ENCODE measurements around the gene MYO9A.
"Not testable (repeated sequence)": the region's sequence is repeated elsewhere in the genome, so short reads cannot be mapped to it uniquely, and the experiment has no call there.

Gene MYO9A

DNA sequence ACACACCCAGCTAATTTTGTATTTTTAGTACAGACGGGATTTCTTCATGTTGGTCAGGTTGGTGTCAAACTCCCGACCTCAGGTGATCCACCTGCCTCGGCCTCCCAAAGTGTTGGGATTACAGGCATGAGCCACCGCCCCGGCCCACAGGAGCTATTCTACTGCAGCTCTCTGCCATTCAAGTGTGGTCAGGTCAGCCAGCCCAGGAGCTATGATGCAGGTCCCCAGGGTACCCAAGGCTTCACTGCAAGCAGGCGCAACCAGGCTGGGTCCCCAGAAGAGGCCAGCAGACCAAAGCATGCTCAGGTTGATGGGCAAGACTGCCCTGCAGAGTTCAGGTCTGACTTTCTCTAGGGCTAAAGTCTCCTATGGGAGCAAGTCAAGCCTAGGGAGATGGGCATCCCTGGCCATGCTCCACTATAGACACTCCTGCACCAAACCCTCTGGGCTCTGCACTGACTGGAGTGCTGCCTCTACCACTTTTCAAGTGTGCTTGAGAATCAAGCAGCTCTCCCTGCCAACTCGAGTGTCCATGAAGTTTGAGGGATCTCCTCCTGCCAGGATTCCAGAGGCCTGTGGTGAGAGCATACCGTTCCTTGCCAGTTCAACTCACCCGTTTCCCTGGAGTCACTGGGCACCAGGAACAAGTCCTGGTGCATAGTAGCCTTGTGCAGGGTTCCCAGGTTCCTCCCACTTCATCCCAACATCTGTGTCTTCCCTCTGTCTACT is 30.9 kb downstream of the MYO9A start:
- no peak for FAIRE-seq

GRCh38 chr15:72086010-72086697 is 31.8 kb downstream of the MYO9A start:
- no peak for FAIRE-seq

DNA sequence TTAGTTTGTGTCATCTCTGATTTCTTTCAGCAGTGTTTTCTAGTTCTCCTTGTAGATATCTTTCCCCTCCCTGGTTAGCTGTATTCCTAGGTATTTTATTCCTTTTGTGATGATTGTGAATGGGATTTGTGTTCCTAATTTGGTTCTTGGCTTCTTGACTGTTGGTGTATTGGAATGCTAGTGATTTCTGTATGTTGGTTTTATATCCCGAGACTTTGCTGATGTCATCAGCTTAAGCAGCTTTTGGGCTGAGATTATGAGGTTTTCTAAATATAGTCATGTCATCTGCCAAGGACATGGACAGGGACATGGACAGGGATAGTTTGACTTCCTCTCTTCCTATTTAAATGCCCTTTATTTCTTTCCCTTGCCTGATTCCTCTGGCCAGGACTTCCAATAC is 35.8 kb downstream of the MYO9A start:
- no peak for FAIRE-seq

DNA sequence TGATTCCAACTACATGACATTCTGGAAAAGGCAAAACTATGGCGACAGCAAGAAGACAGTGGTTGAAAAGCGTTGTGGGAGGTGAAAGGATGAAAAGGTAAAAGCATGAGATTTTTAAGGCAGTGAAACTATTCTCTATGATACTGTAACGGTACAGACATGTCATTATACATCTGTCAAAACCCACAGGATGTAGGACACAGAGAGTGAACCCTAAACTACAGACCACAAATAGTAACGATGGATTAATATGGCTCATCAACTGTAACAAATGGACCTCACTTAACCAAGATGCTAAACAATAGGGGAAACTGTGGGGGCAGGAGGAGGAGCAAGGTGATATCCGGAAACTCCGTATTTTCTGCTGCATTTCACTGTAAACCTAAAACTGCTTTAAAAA is 39.1 kb downstream of the MYO9A start:
- no peak for FAIRE-seq

DNA sequence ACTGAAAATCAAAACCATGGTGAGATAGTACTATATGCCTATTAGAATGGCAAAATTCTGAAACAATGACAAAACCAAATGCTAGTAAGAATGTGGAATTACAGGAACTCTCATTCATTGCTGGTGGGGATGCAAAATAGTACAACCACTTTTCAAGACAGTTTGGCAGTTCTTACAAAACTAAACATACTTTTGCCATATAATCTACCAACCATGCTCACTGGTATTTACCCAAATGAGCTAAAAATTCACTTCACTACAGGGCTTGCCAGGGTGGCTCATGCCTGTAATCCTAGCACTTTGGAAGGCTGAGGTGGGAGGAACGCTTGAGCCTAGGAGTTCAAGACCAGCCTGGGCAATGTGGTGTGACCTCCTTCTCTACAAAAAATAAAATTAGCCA is 40.0 kb downstream of the MYO9A start:
- FAIRE-seq = no peak

DNA sequence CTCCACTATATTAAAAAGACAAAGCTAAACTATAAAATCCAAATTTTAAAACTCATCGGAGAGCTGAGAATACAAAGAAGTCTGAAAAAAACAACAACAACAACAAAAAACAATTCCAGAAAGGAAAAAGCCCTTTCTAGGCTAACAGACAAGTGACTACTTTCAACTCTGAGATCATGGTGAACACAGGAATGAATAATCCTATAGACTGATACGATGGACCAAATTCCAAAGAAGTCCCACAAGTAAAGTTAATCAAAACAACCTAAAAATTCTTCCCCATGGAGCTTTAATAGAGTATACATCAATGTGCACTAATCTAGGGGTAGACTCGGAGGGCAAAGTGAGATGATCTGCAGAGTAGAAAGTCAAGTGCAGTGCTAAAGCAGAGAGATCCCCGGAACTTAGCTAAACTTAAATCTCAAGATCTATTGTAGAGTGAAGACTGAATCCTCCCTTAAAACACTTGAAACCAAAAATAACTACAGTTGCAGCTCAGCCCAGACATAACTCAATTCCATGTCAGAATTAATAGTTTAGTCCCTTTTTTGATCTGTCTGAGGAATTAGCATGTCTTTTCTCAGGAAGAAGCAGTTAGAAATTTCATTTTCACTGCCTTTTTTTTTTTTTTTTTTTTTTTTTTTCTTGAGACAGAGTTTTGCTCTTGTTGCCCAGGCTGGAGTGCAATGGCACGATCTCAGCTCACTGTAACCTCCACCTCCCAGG is 43.5 kb downstream of the MYO9A start:
- no peak for FAIRE-seq

DNA sequence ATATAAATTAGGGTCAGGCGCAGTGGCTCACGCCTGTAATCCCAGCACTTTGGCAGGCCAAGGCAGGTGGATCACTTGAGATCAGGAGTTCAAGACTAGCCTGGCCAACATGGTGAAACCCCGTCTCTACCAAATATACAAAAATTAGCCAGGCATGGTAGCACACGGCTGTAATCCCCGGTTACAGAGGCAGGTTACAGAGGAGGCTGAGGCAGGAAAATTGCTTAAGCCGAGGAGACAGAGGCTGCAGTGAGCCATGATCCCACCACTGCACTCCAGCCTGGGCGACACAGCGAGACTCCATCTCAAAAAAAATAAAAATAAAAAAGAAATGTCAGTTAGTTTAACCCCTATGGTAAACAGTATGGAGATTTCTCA is 46.5 kb downstream of the MYO9A start:
- FAIRE-seq = not testable (repeated sequence)

DNA sequence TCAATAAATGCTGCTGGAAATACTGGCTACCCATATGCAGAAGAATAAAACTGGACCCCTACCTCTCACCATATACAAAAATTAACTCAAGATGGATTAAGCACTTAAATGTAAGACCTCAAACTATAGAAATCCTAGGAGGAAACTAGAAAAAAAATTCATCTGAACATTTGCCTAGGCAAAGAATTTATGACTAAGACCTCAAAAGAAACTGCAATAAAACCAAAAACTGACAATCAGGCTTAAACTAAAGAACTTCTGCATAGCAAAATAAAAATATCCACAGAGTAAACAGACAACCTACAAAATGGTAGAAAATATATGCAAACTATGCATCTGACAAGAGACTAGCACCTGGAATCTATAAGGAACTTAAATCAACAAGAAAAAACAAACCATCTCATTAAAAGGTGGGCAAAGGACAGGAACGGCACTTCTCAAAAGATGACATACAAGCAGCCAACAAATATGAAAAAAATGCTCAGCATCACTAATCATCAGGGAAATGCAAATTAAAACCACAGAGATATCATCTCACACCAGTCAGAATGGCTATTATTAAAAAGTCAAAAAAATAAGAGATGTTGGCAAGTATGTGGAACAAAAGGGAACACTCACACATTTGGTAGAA is 47.0 kb downstream of the MYO9A start:
- FAIRE-seq = no peak

DNA sequence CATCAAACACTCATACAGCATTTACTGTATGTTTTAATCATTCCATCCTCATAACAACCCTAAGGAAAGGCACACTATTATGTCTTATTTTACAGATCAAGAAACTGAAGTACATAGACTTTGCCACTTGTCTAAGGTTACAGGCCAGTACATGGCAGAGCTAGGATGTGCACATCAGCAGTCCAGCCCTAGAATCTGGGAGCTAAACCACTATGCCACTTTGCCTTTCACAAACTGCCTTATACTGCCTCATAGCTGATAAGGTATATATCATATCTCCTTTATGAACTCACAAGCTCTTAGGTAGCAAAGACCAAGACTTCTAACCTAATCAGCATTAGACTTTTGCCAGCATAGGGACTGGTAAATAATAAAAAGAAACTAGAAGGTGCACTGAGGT is 49.1 kb downstream of the MYO9A start:
- no peak for FAIRE-seq

DNA sequence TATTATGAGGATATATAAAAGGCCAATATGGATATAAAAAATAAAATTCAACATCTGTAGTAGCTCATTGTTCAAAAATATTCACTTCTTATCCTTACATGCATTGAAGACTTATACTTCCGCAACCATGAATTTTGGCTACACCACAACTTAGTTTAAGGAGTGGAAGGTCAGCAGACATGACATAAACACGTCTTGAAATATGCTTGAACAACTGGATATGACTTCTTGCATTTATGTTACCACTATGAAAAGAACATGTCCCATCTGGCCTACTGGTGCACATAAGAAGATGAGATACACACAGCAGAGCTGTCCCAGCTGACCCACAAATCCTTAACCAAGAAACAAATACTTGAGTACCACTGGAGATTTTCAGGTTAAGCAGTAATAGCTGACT is 52.1 kb downstream of the MYO9A start:
- FAIRE-seq = peak; percentile 57

- FAIRE-seq = no peak
Observed at GRCh38 chr15:72063186-72063585, 54.8 kb downstream of the MYO9A start.

DNA sequence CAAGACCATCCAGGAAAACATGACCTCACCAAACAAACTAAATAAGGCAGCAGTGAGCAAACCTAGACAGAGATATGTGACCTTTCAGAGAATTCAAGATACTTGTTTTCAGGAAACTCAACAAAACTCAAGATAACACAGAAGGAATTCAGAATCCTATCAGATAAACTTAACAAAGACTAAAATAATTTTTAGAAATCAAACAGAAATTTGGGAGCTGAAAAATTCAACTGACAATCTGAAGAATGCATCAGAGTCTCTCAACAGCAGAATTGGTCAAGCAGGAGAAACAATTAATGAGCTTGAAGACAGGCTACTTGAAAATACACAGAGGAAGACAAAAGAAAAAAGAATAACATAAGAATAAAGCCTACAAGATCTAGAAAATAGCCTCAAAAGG is 55.6 kb downstream of the MYO9A start:
- no peak for FAIRE-seq

DNA sequence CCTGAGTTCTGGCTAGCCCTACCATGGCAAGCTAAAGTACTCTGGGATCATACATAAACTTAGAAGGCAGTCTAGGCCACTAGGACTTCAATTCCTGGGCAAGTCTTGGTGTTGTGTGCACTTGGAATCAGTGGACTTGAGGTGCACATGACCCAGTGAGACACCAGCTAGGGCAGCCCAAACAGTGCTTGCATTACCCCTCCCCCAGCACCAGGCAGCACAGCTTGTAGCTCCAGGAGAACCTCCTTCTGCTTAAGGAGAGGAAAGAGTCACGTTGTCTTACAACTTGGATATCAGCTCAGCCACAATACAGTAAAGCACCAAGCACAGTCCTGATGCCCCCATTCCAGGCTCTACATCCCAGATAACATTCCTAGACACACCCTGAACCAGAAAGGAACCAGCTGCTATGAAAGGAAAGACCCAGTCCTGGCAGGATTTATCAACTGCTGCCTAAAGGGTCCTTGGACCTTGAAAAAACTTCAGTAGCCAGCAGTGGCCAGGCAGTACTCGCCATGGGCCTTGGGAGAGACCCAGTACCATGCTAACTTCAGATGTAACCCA is 57.2 kb downstream of the MYO9A start:
- no peak for FAIRE-seq

DNA sequence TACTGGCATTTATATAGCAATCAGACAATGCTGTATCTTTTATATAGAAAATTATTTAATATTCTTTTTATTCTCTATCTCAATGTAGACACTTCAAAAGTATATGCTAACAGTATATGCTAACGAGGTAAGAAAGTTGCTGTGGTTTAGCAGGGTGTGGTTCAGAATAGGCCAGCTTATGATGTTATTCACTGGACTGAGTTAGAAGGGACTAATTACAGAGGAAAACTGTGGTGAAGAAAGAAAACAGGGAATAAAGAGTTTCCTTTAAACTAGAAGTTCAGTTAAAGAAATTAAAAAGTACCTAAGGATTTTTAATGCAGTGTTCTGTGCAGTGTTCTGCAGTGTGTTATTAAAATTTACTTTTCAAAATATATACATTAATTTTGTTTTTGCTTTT is 59.4 kb downstream of the MYO9A start:
- no peak for FAIRE-seq

DNA sequence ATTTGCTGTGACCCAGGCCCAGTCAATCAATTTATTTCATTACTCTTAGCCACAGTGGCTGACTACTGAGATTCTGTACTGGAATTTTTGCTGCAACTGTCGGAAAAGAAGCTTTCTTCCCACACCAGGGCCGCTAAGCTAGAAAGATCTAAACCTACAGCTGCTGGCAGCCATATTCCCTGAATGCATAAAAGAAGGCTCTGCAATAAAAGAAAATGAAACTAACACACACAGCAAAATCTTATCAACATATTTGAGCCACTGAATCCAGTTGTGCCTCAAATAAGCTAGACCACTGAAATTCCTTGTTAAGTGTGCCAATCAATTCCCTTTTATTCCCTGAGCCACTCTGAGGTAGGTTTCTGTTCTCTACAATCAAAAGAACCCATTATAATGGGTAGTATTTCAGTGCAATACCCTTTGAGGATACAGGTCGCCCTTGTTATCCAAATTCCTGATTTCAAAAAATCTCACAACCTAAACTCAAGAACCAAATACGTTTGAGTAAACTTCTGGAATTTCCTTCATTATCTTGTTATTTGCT is 60.3 kb downstream of the MYO9A start:
- FAIRE-seq = no peak

DNA sequence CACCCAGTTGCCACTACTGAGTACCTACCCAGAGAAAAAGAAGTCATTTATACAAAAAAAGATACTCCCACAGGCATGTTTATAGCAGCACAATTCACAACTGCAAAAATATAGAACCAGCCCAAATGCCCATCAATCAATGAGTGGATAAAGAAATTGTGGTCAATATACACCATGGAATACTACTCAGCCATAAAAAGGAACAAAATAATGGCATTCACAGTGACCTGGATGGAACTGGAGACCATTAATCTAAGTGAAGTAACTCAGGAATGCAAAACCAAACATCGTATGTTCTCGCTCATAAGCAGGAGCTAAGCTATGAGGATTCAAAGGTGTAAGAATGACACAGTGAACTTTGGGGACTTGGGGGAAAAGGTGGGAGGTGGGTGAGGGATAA is 61.7 kb downstream of the MYO9A start:
- not testable (repeated sequence) for FAIRE-seq

DNA sequence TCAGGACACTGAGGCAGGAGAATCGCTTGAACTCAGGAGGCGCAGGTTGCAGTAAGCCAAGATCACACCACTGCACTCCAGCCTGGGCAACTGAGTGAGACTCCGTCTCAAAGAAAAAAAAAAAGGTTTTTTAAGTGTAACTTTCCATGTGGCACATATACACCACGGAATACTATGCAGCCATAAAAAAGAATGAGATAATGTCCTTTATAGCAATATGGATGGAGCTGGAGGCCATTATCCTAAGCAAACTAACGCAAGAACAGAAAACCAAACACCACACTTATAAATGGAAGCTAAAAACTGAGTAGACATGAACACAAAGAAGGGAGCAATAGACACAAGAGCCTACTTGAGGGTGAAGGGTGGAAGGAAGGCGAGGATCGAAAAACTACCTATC is 64.7 kb downstream of the MYO9A start:
- not testable (repeated sequence) for FAIRE-seq

GRCh38 chr15:72050700-72051099 is 67.2 kb downstream of the MYO9A start:
- FAIRE-seq = no peak

DNA sequence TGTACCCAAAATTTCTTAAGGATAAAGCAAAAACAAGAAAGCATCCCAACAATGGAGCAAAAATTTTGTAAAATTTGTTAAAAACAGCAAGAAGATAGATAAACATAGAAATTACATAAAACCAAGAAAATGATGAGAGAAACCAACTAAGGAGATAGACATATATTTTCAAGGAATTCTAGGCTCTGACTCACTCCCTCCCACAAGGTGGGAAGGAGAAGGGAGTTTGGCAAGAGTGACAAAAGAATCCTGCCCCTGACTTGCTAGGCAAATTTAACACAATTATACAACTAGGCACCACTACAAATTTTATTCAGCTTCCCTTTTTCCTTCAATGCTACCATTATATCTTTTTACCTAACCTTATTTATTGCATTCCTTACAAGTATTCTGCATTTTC is 70.9 kb downstream of the MYO9A start:
- FAIRE-seq = no peak

GRCh38 chr15:72044956-72045355 is 73.0 kb downstream of the MYO9A start:
- no peak for FAIRE-seq

- peak; percentile 33 for FAIRE-seq
Observed at GRCh38 chr15:72042865-72043264, 75.1 kb downstream of the MYO9A start.

DNA sequence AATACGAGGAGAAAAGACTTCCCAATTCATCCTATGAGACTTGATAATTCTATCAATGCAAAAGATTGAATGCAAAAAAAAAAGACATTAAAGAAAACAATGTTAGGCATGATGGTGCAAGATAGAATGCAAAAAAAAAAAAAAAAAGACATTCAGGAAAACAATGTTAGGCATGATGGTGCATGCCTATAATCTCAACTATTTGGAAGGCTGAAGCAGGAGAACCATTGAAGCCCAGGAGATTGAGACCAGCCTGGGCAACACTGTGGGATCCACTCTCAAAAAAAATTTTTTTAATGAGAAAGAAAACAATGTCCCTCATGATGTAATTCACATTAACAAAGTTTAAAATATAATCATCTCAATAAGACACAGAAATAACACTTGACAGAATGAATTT is 75.9 kb downstream of the MYO9A start:
- FAIRE-seq = no peak

GRCh38 chr15:72037321-72037720 is 80.6 kb downstream of the MYO9A start:
- FAIRE-seq = no peak
